Urinary bladder (tissue), 4 donors: Measurements from ENCODE around the gene TSPAN13. TPM values are rescaled to one million over a fixed set of nuclear protein-coding genes. Genes with fewer than 3 reads are reported as not detected.

Source experiments
- DNase-seq: peaks from one replicate; pipeline ENCODE4 v3.0.0-alpha.2; 2015; ENCODE audit errors: extremely low spot score
- H3K27ac ChIP-seq: one replicate; pipeline ENCODE4 v1.5.1; 2013; ENCODE audit warnings: low read depth, mild to moderate bottlenecking, moderate library complexity
- H3K36me3 ChIP-seq: one replicate; pipeline ENCODE4 v1.6.1; 2013; ENCODE audit warnings: mild to moderate bottlenecking, moderate library complexity; ENCODE audit not compliant: insufficient read depth
- H3K4me1 ChIP-seq: one replicate; pipeline ENCODE4 v1.6.1; 2013; ENCODE audit warnings: mild to moderate bottlenecking, moderate library complexity; ENCODE audit not compliant: insufficient read depth
- H3K4me3 ChIP-seq: one replicate; pipeline ENCODE4 v1.5.1; 2013; ENCODE audit warnings: low read depth, low read length
- WGBS: extraction: QIAGEN DNeasy Blood & Tissue Kit; methylation state at CpG from one replicate; pipeline ENCODE4 v1.1.7; 2013; 5-methylcytosine and 5-hydroxymethylcytosine counted together
- polyA plus RNA-seq: library from polyadenylated mRNA; stranded (reverse); fragments of 200-250 nt; gene quantifications from one replicate; pipeline ENCODE4 v1.2.3, GENCODE V29; 2013
- total RNA-seq: library from RNA; depleted of rRNA; stranded (reverse); fragments of >200 nt; gene quantifications from one replicate; pipeline ENCODE4 v1.2.3, GENCODE V29; 2014
- donor health status: healthy with polysubstance abuse.
- donor health status: healthy.

Gene TSPAN13
- total and polyA plus RNA-seq, 2 donors = 26.2 to 38.5 TPM

GRCh38 chr7:16729541-16729940, 24.0 kb upstream of the TSPAN13 start:
- Histone ChIP-seq H3K4me1 (no peaks in the 10 kb centered on the region), H3K36me3 (no peaks in the 10 kb centered on the region), H3K4me3 (no peak overlapping the region), H3K27ac (no peak overlapping the region)
- no peak for DNase-seq
- 89% methylated on average over 2 of the region's 2 CpGs for WGBS

DNA sequence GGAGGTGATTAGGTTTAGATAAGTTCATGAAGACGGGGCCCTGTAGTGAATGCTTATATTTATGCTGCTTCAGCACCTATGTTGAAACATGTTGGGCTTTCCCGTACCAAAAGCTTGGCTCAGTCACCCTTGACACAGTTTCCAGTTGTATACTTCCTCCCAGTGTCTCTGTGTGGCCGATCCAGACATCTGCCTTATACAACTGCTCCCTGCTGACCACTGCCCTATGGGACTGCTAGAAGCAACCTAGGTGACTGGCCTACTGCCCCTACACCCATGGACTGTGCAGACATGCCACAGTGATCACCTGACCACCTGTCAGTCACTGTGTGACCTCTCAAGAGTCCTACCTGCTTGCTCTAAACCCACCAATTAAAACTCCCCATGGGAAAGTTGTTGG, 22.6 kb upstream of the TSPAN13 start:
- no peaks in the 10 kb centered on the region for H3K4me1 ChIP-seq
- H3K36me3 ChIP-seq = no peaks in the 10 kb centered on the region
- no peak overlapping the region for H3K4me3 ChIP-seq
- H3K27ac ChIP-seq = no peak overlapping the region
- DNase-seq = no peak
- WGBS = 74% methylated on average over 3 of the region's 3 CpGs

DNA sequence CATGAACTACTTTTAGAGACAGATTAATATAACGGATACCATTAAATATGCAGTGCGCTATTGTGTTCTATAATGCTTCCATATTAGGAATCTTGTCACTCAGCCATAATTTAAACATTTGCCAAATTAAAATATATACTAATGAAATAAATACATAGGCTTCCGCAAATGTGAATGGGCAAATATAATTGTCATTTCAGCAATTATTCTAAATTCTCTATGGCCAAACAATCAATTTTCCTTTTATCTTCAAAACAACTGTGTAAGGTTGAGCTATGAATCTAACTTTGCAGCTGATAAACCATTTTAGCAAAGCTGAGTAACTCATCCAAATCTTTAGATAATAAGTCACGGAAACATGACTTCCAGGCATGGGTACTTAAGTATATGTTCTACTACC, 20.7 kb upstream of the TSPAN13 start:
- 98% methylated on average over 4 of the region's 4 CpGs for WGBS
- no peaks in the 10 kb centered on the region for H3K36me3 ChIP-seq
- DNase-seq = no peak

GRCh38 chr7:16734148-16734726, 19.3 kb upstream of the TSPAN13 start:
- Histone ChIP-seq H3K4me1 (no peaks in the 10 kb centered on the region), H3K4me3 (no peak overlapping the region), H3K36me3 (no peaks in the 10 kb centered on the region), H3K27ac (no peak overlapping the region)
- WGBS = 95% methylated on average over 7 of the region's 7 CpGs
- no peak for DNase-seq

More for the DNA sequence above, 20.7 kb upstream of the TSPAN13 start:
- no peak overlapping the region for H3K4me3 ChIP-seq
- H3K27ac ChIP-seq = no peak overlapping the region
- no peaks in the 10 kb centered on the region for H3K4me1 ChIP-seq

GRCh38 chr7:16735020-16735419, 18.5 kb upstream of the TSPAN13 start:
- H3K36me3 ChIP-seq = no peaks in the 10 kb centered on the region
- DNase-seq = no peak
- no peak overlapping the region for H3K27ac ChIP-seq
- H3K4me1 ChIP-seq = no peaks in the 10 kb centered on the region
- WGBS = 87% methylated on average over 4 of the region's 4 CpGs
- no peak overlapping the region for H3K4me3 ChIP-seq

DNA sequence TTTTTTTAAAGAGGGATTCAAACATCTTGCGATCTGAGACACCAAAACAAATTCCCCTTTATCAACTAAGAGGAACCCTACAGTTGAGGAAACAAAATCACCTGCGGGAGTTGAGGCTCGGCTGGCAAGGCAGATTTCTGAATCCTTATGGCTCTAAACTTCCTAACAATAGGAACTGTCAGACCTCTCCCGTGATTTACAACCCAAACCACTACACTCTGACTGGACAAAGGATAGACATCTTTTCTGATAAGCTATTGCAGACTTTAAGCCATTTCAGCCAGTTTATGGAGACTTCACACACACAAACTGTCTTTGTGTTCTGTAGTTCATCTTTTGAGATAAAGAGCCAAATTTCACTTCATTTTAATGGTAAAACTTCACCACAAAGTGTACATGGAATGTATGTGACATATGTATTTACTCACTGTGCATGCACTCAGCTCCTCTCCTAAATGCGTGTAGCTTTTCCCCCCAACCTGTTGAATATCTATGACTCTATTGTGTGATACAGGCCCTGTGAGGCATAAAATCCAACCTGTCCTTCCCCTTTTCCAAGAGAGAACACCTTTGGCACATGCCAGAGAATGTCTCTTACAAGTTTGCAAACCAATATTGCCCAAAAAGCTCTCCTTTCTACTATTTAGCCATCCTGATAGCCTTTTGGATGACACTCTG, 15.4 kb upstream of the TSPAN13 start:
- Histone ChIP-seq H3K4me3 (no peak overlapping the region), H3K27ac (no peak overlapping the region), H3K4me1 (no peaks in the 10 kb centered on the region), H3K36me3 (no peaks in the 10 kb centered on the region)
- 95% methylated on average over 5 of the region's 5 CpGs for WGBS
- no peak for DNase-seq

DNA sequence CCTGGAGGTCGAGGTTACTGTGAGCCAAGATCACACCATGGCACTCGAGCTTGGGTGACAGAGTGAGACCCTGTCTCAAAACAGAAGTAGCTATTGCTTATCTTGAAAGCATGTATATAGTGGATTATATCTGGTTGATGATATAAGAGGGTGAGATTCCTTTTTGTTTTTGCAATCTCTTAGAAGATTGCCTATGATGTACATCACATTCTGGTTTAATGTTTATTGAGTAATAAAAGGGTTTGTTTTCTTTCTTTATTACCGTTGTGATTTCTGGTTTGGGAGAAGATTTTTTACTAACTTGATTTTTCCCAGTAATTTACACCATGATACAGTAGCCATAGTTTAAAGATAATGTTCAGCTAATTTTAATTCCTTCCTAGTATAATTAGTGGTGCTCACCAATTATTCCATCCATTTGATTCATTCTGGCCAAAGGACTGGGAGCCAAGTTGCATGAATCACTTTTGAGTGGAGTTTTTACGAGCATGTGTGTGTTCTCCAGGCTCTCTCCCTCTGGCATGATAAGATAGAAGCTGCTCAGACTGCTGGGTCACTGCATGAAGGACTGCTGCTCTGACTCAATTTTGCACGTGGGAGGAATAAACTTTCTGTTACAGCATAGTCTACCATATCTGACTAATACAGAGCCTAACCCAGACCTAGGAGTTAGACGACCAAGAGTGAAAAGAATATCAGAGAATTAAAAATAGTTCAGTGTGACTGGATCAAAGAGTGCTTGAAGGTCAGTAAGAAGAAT, 13.5 kb upstream of the TSPAN13 start:
- Histone ChIP-seq H3K27ac (no peak overlapping the region), H3K4me3 (no peak overlapping the region), H3K36me3 (no peaks in the 10 kb centered on the region), H3K4me1 (no peaks in the 10 kb centered on the region)
- DNase-seq = no peak
- WGBS = 22% methylated on average over 6 of the region's 6 CpGs

- Histone ChIP-seq H3K27ac (no peak overlapping the region), H3K4me1 (no peaks in the 10 kb centered on the region), H3K36me3 (no peaks in the 10 kb centered on the region), H3K4me3 (no peak overlapping the region)
- WGBS = 64% methylated on average over 3 of the region's 3 CpGs
- DNase-seq = no peak
Measured at GRCh38 chr7:16740623-16740953, 13.0 kb upstream of the TSPAN13 start.

- Histone ChIP-seq H3K4me1 (no peaks in the 10 kb centered on the region), H3K4me3 (no peak overlapping the region), H3K27ac (no peak overlapping the region), H3K36me3 (no peaks in the 10 kb centered on the region)
- DNase-seq = no peak
- WGBS = 90% methylated on average over 1 of the region's 1 CpG
Measured at GRCh38 chr7:16740996-16741395, 12.6 kb upstream of the TSPAN13 start.

DNA sequence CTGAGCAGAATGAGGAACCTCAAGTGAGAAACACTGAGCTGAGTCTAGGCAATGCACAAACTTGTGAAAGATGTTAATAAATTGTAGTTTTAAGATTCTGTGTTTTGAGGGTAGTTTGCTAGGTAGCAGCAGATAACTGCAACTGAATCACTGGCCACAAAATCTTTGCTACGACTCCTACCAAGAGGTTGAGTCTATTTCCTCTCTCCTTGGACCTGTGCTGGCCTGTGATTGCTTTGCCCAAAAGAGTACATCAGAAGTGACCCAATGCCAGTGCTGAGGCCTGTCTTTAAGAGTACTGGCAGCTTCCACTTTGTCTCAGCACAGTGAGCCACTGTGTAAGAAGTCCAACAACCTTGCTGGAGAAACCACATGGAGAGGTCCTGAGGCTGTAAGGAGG, 11.9 kb upstream of the TSPAN13 start:
- WGBS = 98% methylated on average over 1 of the region's 1 CpG
- H3K4me1 ChIP-seq = no peaks in the 10 kb centered on the region
- no peak overlapping the region for H3K4me3 ChIP-seq
- no peaks in the 10 kb centered on the region for H3K36me3 ChIP-seq
- no peak for DNase-seq
- no peak overlapping the region for H3K27ac ChIP-seq

DNA sequence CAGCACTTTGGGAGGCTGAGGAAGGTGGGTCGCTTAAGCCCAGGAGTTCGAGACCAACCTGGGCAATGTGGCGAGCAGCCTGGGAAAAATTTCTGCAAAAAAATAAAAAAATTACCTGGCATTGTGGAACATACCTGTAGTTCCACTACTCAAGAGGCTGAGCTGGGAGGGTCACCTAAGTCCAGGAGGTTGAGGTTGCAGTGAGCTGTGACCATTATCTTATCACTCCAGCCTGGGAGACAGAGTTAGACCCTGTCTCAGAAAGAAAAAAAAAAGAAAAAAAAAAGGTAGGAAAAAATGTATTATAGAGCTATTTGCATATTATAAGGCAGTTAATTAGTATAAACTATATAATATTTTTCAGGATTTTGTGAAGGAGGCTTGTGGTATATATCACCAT, 11.0 kb upstream of the TSPAN13 start:
- no peak for DNase-seq
- whole genome bisulfite sequencing = 98% methylated on average over 3 of the region's 3 CpGs
- Histone ChIP-seq H3K27ac (no peak overlapping the region), H3K4me1 (no peaks in the 10 kb centered on the region), H3K4me3 (no peak overlapping the region), H3K36me3 (no peaks in the 10 kb centered on the region)

DNA sequence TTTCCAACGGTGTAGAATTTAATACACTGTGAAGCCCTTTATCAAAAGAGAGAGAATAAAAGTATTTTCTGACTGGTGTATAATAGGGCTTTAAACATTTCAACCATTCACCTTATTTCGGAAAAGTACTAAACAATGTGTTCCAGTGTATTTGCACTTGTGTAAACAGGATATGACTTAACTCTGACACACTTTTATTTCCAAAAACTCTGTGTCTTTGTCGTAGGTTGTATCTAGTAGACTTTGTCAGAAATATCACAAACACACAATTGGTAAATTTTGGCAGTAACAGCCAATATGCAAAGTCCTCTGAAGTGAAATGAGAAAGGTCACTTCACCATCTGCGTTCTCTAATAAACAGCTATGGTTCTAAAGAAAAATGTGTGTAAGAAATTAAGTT, 10.3 kb upstream of the TSPAN13 start:
- Histone ChIP-seq H3K27ac (peak overlapping the region; percentile 49), H3K4me3 (no peak overlapping the region)
- WGBS = 16% methylated on average over 4 of the region's 4 CpGs

GRCh38 chr7:16744518-16745250, 8.9 kb upstream of the TSPAN13 start:
- 79% methylated on average over 6 of the region's 6 CpGs for WGBS
- no peak for DNase-seq

More for the DNA sequence above, 10.3 kb upstream of the TSPAN13 start:
- DNase-seq = no peak
- no peaks in the 10 kb centered on the region for H3K36me3 ChIP-seq
- no peaks in the 10 kb centered on the region for H3K4me1 ChIP-seq

DNA sequence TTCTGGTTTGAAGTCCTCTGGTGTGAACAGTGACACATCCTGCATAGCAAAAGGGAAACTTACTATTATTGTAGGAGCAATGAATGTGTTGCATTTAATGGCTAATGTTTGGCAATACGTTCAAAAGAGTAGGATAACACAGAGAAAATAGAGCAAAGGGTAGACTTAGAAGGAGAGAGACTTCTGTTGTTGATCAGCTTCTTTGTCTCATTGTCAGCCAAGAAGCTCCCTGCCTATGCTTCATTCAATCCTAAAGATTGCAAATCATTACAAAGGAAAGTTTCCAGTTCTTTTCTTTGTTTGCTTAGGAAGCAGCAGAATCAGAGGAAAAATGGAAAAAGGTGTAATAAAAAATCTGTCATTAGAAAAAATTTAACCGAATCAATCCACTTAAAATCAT, 7.9 kb upstream of the TSPAN13 start:
- Histone ChIP-seq H3K4me3 (no peak overlapping the region), H3K27ac (no peak overlapping the region), H3K4me1 (no peaks in the 10 kb centered on the region), H3K36me3 (no peaks in the 10 kb centered on the region)
- no peak for DNase-seq
- WGBS = 36% methylated on average over 2 of the region's 2 CpGs

More at GRCh38 chr7:16744518-16745250, 8.9 kb upstream of the TSPAN13 start:
- Histone ChIP-seq H3K36me3 (no peaks in the 10 kb centered on the region), H3K27ac (no peak overlapping the region), H3K4me1 (no peaks in the 10 kb centered on the region), H3K4me3 (no peak overlapping the region)
